Breast epithelium (tissue), 4 donors: ENCODE measurements around the gene PDP2. TPM values are rescaled to one million over a fixed set of nuclear protein-coding genes. Genes with fewer than 3 reads are reported as not detected.

ENCODE experiments used
- DNase-seq, 2 donors: peaks; one replicate each; pipeline ENCODE4 v3.0.0-alpha.2; 2019; ENCODE audit warnings: low spot score in 2 of 2
- H3K27ac ChIP-seq, 2 donors: fragments of 200-600 bp; sonication (generic) in 1 of 2; one replicate each; pipeline ENCODE4 v1.5.1; 2016 to 2019; ENCODE audit warnings: mild to moderate bottlenecking in 1 of 2
- H3K27me3 ChIP-seq, 2 donors: fragments of 200-600 bp; sonication (generic) in 1 of 2; one replicate each; pipeline versions ENCODE4 v1.5.1 to v1.6.0; 2017 to 2019; ENCODE audit warnings: control low read depth in 1 of 2, mild to moderate bottlenecking in 1 of 2
- H3K36me3 ChIP-seq: fragments of 200-600 bp; one replicate; pipeline ENCODE4 v1.5.1; 2019
- H3K4me1 ChIP-seq, 2 donors: fragments of 200-600 bp; sonication (generic); one replicate each; pipeline ENCODE4 v1.5.1; 2016 to 2019; ENCODE audit warnings: control low read depth in 1 of 2
- H3K4me3 ChIP-seq, 3 donors: fragments of 200-600 bp; sonication (generic); 1 replicate in 2 of 3; 2 replicates in 1 of 3; pipeline ENCODE4 v1.5.1; 2016 to 2019; ENCODE audit warnings: mild to moderate bottlenecking in 3 of 3, moderate library complexity in 2 of 3
- H3K9me3 ChIP-seq, 2 donors: fragments of 200-600 bp; sonication (generic) in 1 of 2; one replicate each; pipeline ENCODE4 v1.5.1; 2016 to 2019; ENCODE audit warnings: control low read depth in 1 of 2
- POLR2A ChIP-seq: fragments of 450-650 bp; IDR thresholded peaks from one replicate; pipeline ENCODE4 v1.6.1; 2016; ENCODE audit warnings: antibody characterized with exemption, mild to moderate bottlenecking, moderate library complexity
- POLR2AphosphoS5 ChIP-seq, 3 donors: sonication (generic); formaldehyde crosslinking; IDR thresholded peaks; one replicate each; pipeline ENCODE4 v1.6.1; 2017; ENCODE audit warnings: antibody characterized with exemption in 3 of 3
- intact Hi-C: fragments of 100-400 bp; cut with DNase I; formaldehyde crosslinking; loops from one replicate; pipeline ENCODE4 v1.15.1; 2023; ENCODE audit warnings: low total_unique reads
- total RNA-seq, 3 donors: library from RNA; depleted of rRNA; stranded (reverse); fragments of >200 nt; gene quantifications; one replicate each; pipeline ENCODE4 v1.1.0, GENCODE V29; 2016
- TF ChIP-seq, protein P1 (sequence below), 3 donors: fragments of 450-650 bp; IDR thresholded peaks; one replicate each; pipeline ENCODE4 v1.5.1; 2016 to 2017; ENCODE audit warnings: antibody characterized with exemption in 3 of 3, mild to moderate bottlenecking in 3 of 3, moderate library complexity in 3 of 3

The PDP2 gene
- total RNA-seq, 3 donors from 2014 or later: 8.8 to 18.6 (median 9.4) TPM

DNA sequence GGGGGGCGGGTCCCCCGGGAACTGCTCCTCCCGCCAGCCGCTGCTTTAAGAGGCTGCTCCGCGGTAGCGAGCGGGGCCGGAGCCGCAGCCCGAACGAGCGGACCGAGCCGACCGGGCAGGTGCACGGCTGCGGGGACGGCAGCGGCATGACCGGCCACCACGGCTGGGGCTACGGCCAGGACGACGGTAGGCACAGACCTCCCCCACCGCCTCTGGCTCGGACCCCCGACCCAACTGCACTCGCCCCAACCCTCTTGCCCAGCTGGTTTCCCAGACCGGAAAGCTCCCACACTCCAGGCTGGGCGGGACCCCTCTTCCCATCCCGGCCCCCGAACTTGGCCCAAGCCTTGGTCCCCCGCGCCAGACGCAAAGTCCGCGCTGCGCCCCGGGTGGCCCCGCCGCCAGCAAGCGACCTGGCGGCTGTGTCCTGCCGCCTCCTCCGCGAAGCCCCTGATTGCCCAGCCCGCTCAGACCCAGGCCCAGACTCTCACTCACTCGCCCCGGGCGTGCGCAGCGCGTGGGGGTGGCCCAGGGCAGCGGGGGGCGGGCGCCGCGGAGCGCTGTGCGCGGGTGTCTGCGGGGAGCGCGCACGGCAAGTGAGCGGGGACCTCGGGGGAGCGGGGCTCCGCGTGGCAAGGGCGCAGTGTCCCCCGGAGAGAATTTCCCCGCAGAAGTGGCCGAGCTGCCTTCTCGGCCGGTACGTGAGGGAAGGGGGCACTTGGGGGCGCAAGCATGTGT, 35.8 kb upstream of the PDP2 start, which contains the start of gene CA7:
TSS of gene CA7 (plus strand) at position 73 of the 738 bp plus-strand sequence. CDS start at position 147, 74 bp downstream.
- TF ChIP-seq, protein P1, sequence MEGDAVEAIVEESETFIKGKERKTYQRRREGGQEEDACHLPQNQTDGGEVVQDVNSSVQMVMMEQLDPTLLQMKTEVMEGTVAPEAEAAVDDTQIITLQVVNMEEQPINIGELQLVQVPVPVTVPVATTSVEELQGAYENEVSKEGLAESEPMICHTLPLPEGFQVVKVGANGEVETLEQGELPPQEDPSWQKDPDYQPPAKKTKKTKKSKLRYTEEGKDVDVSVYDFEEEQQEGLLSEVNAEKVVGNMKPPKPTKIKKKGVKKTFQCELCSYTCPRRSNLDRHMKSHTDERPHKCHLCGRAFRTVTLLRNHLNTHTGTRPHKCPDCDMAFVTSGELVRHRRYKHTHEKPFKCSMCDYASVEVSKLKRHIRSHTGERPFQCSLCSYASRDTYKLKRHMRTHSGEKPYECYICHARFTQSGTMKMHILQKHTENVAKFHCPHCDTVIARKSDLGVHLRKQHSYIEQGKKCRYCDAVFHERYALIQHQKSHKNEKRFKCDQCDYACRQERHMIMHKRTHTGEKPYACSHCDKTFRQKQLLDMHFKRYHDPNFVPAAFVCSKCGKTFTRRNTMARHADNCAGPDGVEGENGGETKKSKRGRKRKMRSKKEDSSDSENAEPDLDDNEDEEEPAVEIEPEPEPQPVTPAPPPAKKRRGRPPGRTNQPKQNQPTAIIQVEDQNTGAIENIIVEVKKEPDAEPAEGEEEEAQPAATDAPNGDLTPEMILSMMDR (IDR thresholded peaks at IDR 0.05): no peak
- TF ChIP-seq POLR2A (no peak), POLR2AphosphoS5 (IDR thresholded peaks at IDR 0.05) (no peak)
- peaks cover 0 to 22% of the 10 kb centered on the region in 2 donors for H3K27me3 ChIP-seq
- no peaks in the 10 kb centered on the region for H3K9me3 ChIP-seq

DNA sequence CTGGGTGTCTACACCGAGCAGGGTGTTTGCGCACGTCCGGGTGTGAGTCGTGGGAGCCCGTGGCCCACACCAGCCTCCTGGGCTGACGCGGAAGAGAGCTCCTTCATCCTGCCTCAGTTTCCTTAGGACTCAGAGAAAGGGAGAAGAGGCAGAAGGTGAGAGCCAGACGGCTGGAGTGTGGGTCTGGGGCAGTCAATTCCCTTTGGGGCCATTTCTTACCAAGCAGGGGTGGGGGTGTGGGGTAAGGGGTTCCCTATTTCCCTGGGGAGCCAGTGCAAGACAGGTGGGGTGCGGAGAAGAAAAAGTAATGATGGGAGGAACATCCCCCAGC, 35.3 kb upstream of the PDP2 start:
- Histone ChIP-seq H3K9me3 (no peaks in the 10 kb centered on the region), H3K27me3 (peaks cover 0 to 22% of the 10 kb centered on the region in 2 donors), H3K27ac (no peak overlapping the region), H3K4me1 (peaks cover 4 to 6% of the 10 kb centered on the region in 2 donors), H3K4me3 (peak overlapping the region; percentile 32 to 68 (median 47)), H3K36me3 (no peaks in the 10 kb centered on the region)
- TF ChIP-seq, protein P1 (IDR thresholded peaks at IDR 0.05): no peak
- no peak for TF ChIP-seq POLR2AphosphoS5 (IDR thresholded peaks at IDR 0.05)
- DNase-seq: no peak
- intact Hi-C loops: no loop called here

More for the DNA sequence above, 35.8 kb upstream of the PDP2 start, which contains the start of gene CA7:
- Histone ChIP-seq H3K27ac (no peak within 1 kb of the TSS), H3K4me3 (peak within 1 kb of the TSS; percentile 32 to 68 (median 47)), H3K4me1 (peaks cover 4 to 6% of the 10 kb centered on the region in 2 donors), H3K36me3 (no peaks in the 10 kb centered on the region)
- no peak for DNase-seq
- intact Hi-C loops: no loop called here

DNA sequence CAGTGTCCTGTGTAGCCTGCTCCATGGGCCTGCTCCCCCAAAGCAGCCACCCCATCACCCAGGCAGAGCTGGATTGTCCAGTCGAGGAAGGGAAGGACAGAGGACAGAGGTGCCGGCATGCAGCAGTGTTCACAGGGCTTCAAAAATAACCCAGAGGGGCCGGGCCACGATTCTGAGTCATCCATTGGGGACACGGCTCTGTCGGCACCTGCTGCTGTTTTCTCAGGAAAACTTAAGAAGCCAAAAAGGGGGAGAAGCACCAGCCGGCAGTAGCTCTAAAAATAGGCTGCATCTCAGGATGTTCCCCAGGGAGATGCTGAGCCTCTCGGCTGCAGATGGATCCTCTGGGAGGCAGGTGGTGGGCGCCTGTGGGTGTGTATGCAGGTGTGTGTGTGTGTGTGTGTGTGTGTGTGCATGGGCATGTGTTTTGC, 34.5 kb upstream of the PDP2 start:
- Histone ChIP-seq H3K36me3 (no peaks in the 10 kb centered on the region), H3K27ac (no peak overlapping the region), H3K4me1 (peaks cover 4 to 6% of the 10 kb centered on the region in 2 donors), H3K4me3 (no peak overlapping the region), H3K9me3 (no peaks in the 10 kb centered on the region), H3K27me3 (peaks cover 0 to 22% of the 10 kb centered on the region in 2 donors)
- DNase-seq: peak in 1 of 2 donors; percentile 35
- TF ChIP-seq POLR2AphosphoS5 (IDR thresholded peaks at IDR 0.05): no peak
- no peak for TF ChIP-seq POLR2A
- TF ChIP-seq, protein P1 (IDR thresholded peaks at IDR 0.05): no peak
- intact Hi-C loops: no loop called here

DNA sequence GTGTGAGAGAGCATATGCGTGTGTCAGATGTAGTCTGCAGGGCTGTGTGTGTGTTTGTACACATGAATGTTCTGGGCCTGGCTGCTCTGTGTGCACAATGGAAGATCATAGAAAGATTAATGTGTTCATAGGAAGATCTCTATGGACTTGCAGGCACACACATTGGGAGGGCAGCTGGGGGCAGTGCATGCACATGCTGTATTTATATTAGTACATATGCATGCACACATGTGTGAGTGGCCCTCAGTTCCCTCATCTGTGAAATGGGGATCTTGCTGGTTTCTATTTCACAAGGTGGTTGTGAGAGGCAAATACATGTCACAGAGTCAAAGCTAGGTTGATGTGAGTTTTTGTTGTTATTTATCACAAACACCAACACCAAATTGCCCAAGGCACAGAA, 34.0 kb upstream of the PDP2 start:
- Histone ChIP-seq H3K4me3 (no peak overlapping the region), H3K4me1 (peaks cover 4 to 6% of the 10 kb centered on the region in 2 donors), H3K9me3 (no peaks in the 10 kb centered on the region), H3K36me3 (no peaks in the 10 kb centered on the region), H3K27me3 (peaks cover 0 to 22% of the 10 kb centered on the region in 2 donors), H3K27ac (no peak overlapping the region)
- intact Hi-C loops: no loop called here
- no peak for TF ChIP-seq POLR2A
- peak in 1 of 2 donors; percentile 27 for DNase-seq

DNA sequence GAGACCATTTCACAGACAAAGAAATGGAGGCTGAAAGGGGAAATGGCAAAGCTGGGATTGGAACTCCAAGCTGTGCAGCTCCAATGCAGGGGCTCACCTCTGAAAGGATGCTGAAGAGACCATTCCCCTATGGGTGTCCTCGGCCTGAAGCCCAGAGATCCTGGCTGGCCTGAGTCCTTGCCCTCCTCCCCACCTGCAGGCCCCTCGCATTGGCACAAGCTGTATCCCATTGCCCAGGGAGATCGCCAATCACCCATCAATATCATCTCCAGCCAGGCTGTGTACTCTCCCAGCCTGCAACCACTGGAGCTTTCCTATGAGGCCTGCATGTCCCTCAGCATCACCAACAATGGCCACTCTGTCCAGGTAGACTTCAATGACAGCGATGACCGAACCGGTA, 33.5 kb upstream of the PDP2 start:
- intact Hi-C loops: no loop called here
- Histone ChIP-seq H3K4me1 (peaks cover 4 to 6% of the 10 kb centered on the region in 2 donors), H3K4me3 (no peak overlapping the region), H3K27ac (no peak overlapping the region), H3K9me3 (no peaks in the 10 kb centered on the region), H3K27me3 (peaks cover 0 to 22% of the 10 kb centered on the region in 2 donors), H3K36me3 (no peaks in the 10 kb centered on the region)
- no peak for DNase-seq
- TF ChIP-seq POLR2AphosphoS5 (IDR thresholded peaks at IDR 0.05) (no peak), POLR2A (no peak)
- TF ChIP-seq, protein P1 (IDR thresholded peaks at IDR 0.05): no peak
